SK-N-SH treated with all-trans-retinoic acid at 6 μM for 48 hours (cell line): ENCODE measurements around the gene SLC25A48.
"Not testable (repeated sequence)": the region's sequence is repeated elsewhere in the genome, so short reads cannot be mapped to it uniquely, and the experiment has no call there.

Experiments used
- ATAC-seq: fragments of 200-7000 bp; cut with Tn5 transposase; 3 replicates; pipeline ENCODE4 v1.9.1; 2020; ENCODE audit warnings: mild to moderate bottlenecking, moderate library complexity
- ARNTL ChIP-seq: fragments of 450-650 bp; formaldehyde crosslinking; IDR thresholded peaks from 2 replicates; pipeline ENCODE4 v1.5.0; 2020; ENCODE audit warnings: low read depth, mild to moderate bottlenecking, moderate library complexity, borderline replicate concordance
- BACH2 ChIP-seq: fragments of 250-450 bp; sonication (Bioruptor Pico); IDR thresholded peaks from 2 replicates; pipeline ENCODE4 v1.9.0; 2021; ENCODE audit warnings: mild to moderate bottlenecking, borderline replicate concordance
- CSDC2 ChIP-seq: fragments of 250-450 bp; sonication (Bioruptor Pico); IDR thresholded peaks from 2 replicates; pipeline ENCODE4 v1.5.0; 2020; ENCODE audit warnings: mild to moderate bottlenecking, moderate library complexity
- ESRRG ChIP-seq: fragments of 250-450 bp; sonication (Bioruptor Pico); IDR thresholded peaks from 2 replicates; pipeline ENCODE4 v1.6.1; 2021; ENCODE audit warnings: mild to moderate bottlenecking
- GLIS3 ChIP-seq: fragments of 250-450 bp; sonication (Bioruptor Pico); IDR thresholded peaks from 2 replicates; pipeline ENCODE4 v1.5.0; 2020; ENCODE audit warnings: mild to moderate bottlenecking, moderate library complexity
- ISL1 ChIP-seq: fragments of 250-450 bp; sonication (Bioruptor Pico); IDR thresholded peaks from 2 replicates; pipeline ENCODE4 v2.1.2; 2022; ENCODE audit warnings: mild to moderate bottlenecking, moderate library complexity
- POU6F1 ChIP-seq: fragments of 250-450 bp; sonication (Bioruptor Pico); IDR thresholded peaks from 2 replicates; pipeline ENCODE4 v1.8.0; 2021; ENCODE audit warnings: low read depth, mild to moderate bottlenecking, moderate library complexity, borderline replicate concordance
- PPARA ChIP-seq: fragments of 250-450 bp; sonication (Bioruptor Pico); IDR thresholded peaks from 2 replicates; pipeline ENCODE4 v1.5.0; 2020; ENCODE audit warnings: mild to moderate bottlenecking, borderline replicate concordance
- RARB ChIP-seq: fragments of 250-450 bp; sonication (Bioruptor Pico); IDR thresholded peaks from 2 replicates; pipeline ENCODE4 v1.8.0; 2021; ENCODE audit warnings: mild to moderate bottlenecking, moderate library complexity
- SNAI2 ChIP-seq: fragments of 250-450 bp; sonication (Bioruptor Pico); IDR thresholded peaks from 2 replicates; pipeline ENCODE4 v1.5.0; 2020; ENCODE audit warnings: mild to moderate bottlenecking, moderate library complexity
- TCF4 ChIP-seq: fragments of 250-450 bp; sonication (Bioruptor Pico); IDR thresholded peaks from 2 replicates; pipeline ENCODE4 v1.8.0; 2021; ENCODE audit warnings: mild to moderate bottlenecking, moderate library complexity, borderline replicate concordance
- TOX ChIP-seq: fragments of 250-450 bp; sonication (Bioruptor Pico); IDR thresholded peaks from 2 replicates; pipeline ENCODE4 v1.8.0; 2021; ENCODE audit warnings: mild to moderate bottlenecking, moderate library complexity, borderline replicate concordance
- ZC3H10 ChIP-seq: fragments of 250-450 bp; sonication (Bioruptor Pico); IDR thresholded peaks from 2 replicates; pipeline ENCODE4 v1.5.1; 2021; ENCODE audit warnings: mild to moderate bottlenecking, moderate library complexity
- ZFP3 ChIP-seq: fragments of 250-450 bp; sonication (Bioruptor Pico); IDR thresholded peaks from 2 replicates; pipeline ENCODE4 v1.5.0; 2020; ENCODE audit warnings: mild to moderate bottlenecking, moderate library complexity
- ZFP30 ChIP-seq: fragments of 450-650 bp; formaldehyde crosslinking; IDR thresholded peaks from 2 replicates; pipeline ENCODE4 v1.5.0; 2022; ENCODE audit warnings: mild to moderate bottlenecking, moderate library complexity
- ZNF70 ChIP-seq: fragments of 450-650 bp; formaldehyde crosslinking; IDR thresholded peaks from 2 replicates; pipeline ENCODE4 v1.5.0; 2020; ENCODE audit warnings: mild to moderate bottlenecking, moderate library complexity
- TF ChIP-seq, protein P1 (sequence below): fragments of 250-450 bp; sonication (Bioruptor Pico); IDR thresholded peaks from 2 replicates; pipeline ENCODE4 v1.8.0; 2020; ENCODE audit warnings: mild to moderate bottlenecking, moderate library complexity, borderline replicate concordance
- TF ChIP-seq, protein P2 (sequence below): fragments of 250-450 bp; sonication (Bioruptor Pico); IDR thresholded peaks from 2 replicates; pipeline ENCODE4 v1.5.1; 2021; ENCODE audit warnings: mild to moderate bottlenecking, moderate library complexity

Gene SLC25A48

GRCh38 chr5:135850671-135851070, 16.2 kb downstream of the SLC25A48 start:
- ATAC-seq, result no peak
- TF ChIP-seq ARNTL (CRISPR knock-in tag), result no peak
- TF ChIP-seq, protein P1, sequence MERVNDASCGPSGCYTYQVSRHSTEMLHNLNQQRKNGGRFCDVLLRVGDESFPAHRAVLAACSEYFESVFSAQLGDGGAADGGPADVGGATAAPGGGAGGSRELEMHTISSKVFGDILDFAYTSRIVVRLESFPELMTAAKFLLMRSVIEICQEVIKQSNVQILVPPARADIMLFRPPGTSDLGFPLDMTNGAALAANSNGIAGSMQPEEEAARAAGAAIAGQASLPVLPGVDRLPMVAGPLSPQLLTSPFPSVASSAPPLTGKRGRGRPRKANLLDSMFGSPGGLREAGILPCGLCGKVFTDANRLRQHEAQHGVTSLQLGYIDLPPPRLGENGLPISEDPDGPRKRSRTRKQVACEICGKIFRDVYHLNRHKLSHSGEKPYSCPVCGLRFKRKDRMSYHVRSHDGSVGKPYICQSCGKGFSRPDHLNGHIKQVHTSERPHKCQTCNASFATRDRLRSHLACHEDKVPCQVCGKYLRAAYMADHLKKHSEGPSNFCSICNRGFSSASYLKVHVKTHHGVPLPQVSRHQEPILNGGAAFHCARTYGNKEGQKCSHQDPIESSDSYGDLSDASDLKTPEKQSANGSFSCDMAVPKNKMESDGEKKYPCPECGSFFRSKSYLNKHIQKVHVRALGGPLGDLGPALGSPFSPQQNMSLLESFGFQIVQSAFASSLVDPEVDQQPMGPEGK (CRISPR knock-in tag), result no peak
- TF ChIP-seq, protein P2, sequence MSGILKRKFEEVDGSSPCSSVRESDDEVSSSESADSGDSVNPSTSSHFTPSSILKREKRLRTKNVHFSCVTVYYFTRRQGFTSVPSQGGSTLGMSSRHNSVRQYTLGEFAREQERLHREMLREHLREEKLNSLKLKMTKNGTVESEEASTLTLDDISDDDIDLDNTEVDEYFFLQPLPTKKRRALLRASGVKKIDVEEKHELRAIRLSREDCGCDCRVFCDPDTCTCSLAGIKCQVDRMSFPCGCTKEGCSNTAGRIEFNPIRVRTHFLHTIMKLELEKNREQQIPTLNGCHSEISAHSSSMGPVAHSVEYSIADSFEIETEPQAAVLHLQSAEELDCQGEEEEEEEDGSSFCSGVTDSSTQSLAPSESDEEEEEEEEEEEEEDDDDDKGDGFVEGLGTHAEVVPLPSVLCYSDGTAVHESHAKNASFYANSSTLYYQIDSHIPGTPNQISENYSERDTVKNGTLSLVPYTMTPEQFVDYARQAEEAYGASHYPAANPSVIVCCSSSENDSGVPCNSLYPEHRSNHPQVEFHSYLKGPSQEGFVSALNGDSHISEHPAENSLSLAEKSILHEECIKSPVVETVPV (CRISPR knock-in tag), result no peak
- no peak for TF ChIP-seq SNAI2 (CRISPR knock-in tag)
- TF ChIP-seq RARB (CRISPR knock-in tag), result no peak
- TF ChIP-seq ZC3H10, result no peak
- TF ChIP-seq ZFP30 (CRISPR knock-in tag), result no peak
- no peak for TF ChIP-seq GLIS3 (CRISPR knock-in tag)
- TF ChIP-seq POU6F1 (CRISPR knock-in tag), result no peak

GRCh38 chr5:135851186-135851914, 16.9 kb downstream of the SLC25A48 start:
- TF ChIP-seq ESRRG (no peak), PPARA (no peak), TCF4 (no peak), ZC3H10 (no peak)
- ATAC-seq, result no peak

DNA sequence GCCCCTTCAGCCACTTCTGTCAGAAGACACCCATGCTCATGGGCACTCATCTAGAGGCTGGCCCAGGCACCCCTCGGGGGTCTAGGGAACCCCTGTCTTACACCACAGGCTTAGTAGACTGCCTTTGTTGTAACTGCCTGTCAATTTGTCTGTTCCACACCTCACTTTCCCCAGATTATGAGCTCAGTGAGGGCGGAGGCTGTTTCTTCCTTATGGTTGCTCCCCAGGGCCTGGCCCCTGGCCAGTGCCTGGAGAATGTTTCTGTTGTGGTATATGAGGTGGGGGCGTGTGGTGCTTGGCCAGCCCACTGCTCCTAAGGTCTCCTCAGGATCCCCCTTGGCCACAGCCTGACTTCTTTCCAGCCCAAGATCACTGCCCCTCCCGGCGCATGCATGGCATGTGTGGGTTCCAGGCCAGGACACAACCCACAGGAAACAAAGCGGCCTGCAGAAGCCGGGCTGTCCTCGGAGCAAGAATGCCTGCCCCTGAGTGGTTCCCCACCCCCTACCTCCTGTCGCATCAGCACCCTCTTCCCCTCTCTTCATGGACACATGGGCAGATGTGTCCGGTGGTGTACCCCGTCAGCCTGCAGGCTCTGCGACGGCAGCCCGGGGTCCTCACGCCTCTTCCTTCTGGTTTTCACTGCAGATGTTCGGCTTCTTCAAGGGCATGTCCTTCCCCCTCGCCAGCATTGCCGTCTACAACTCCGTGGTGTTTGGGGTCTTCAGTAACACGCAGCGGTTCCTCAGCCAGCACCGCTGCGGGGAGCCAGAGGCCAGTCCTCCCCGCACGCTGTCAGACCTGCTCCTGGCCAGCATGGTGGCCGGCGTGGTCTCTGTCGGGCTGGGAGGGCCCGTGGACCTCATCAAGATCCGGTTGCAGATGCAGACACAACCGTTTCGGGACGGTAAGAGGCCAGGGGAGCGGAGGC, 17.7 kb downstream of the SLC25A48 start:
- TF ChIP-seq BACH2 (CRISPR knock-in tag), result no peak
- TF ChIP-seq CSDC2 (CRISPR knock-in tag), result no peak
- TF ChIP-seq ZFP30 (CRISPR knock-in tag), result no peak
- no peak for TF ChIP-seq ZNF70
- TF ChIP-seq ZFP3, result no peak
- TF ChIP-seq ARNTL (CRISPR knock-in tag), result no peak
- no peak for TF ChIP-seq TCF4
- TF ChIP-seq SNAI2 (CRISPR knock-in tag), result no peak
- TF ChIP-seq TOX (CRISPR knock-in tag), result no peak
- no peak for TF ChIP-seq ZC3H10
- no peak for ATAC-seq

DNA sequence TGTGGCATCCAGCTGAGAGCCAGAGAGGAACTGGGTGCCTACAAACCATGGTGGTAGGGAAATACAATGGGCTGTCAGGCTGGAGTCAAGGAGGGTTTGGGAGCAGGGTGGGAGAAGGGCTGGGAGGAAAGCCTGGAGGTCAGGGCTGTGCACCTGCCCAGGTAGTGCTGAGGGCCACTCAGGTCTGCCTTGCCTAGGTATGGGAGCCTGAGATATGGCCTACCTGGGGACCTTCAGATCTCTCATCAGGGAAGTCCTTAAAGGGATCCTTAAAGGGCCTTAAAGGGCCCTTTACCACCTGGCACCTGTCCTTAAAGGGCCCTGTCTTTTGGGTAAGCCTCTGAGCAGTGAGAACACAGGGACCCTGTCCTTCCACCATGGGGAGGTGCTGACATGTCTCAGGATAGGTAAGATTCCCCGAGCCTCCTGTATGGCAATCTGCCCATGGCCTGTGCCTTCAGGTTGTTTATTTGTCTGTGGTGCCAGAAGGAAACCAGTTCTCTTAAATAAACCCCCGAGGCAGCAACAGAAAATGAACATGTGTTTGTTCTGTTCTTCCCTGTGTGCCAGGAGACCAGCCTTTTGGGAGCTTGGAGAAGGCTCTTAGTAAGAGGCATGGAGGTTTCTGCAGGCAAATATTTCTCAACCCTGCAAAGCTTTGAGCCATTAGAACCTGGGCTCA, 23.3 kb downstream of the SLC25A48 start:
- TF ChIP-seq TOX (CRISPR knock-in tag) (no peak), ESRRG (no peak), BACH2 (CRISPR knock-in tag) (no peak)
- TF ChIP-seq, all 23 proteins: peak for 0
- no peak for ATAC-seq

DNA sequence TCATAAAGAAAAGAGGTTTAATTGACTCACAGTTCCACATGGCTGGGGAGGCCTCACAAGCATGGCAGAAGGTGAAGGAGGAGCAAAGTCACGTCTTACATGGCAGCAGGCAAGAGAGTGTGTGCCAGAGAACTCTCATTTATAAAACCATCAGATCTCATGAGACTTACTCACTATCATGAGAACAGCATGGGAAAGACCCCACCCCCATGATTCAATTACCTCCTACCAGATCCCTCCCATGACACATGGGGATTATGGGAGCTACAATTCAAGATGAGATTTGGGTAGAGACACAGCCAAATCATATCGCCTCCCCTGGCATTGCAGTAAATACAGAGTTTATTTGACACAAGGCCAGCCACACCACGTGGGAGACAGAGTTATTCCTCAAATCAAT, 24.7 kb downstream of the SLC25A48 start:
- ATAC-seq, result not testable (repeated sequence)

GRCh38 chr5:135859641-135860040, 25.2 kb downstream of the SLC25A48 start:
- ATAC-seq, result no peak
- no peak for TF ChIP-seq ISL1 (CRISPR knock-in tag)
- TF ChIP-seq ZFP3, result no peak
- TF ChIP-seq BACH2 (CRISPR knock-in tag), result no peak
- TF ChIP-seq ARNTL (CRISPR knock-in tag), result no peak
- TF ChIP-seq ESRRG, result no peak
